Mucosa of gallbladder (tissue), 1 donor: Measurements from ENCODE around the gene WIPI1. TPM values are rescaled to one million over a fixed set of nuclear protein-coding genes. Genes with fewer than 3 reads are reported as not detected.
"Not testable (repeated sequence)": the region's sequence is repeated elsewhere in the genome, so short reads cannot be mapped to it uniquely, and the experiment has no call there.

Experiments
- DNase-seq: peaks from one replicate; pipeline ENCODE4 v3.0.0-alpha.2; 2020; ENCODE audit warnings: low spot score
- total RNA-seq: library from RNA; stranded (reverse); gene quantifications from one replicate; pipeline ENCODE4 v1.2.1, GENCODE V29; 2021
- donor health status: DM: no; HTN: no; CAD: no.

Gene WIPI1
- total RNA-seq, 1 donor from 2014 or later: 61.9 TPM

DNA sequence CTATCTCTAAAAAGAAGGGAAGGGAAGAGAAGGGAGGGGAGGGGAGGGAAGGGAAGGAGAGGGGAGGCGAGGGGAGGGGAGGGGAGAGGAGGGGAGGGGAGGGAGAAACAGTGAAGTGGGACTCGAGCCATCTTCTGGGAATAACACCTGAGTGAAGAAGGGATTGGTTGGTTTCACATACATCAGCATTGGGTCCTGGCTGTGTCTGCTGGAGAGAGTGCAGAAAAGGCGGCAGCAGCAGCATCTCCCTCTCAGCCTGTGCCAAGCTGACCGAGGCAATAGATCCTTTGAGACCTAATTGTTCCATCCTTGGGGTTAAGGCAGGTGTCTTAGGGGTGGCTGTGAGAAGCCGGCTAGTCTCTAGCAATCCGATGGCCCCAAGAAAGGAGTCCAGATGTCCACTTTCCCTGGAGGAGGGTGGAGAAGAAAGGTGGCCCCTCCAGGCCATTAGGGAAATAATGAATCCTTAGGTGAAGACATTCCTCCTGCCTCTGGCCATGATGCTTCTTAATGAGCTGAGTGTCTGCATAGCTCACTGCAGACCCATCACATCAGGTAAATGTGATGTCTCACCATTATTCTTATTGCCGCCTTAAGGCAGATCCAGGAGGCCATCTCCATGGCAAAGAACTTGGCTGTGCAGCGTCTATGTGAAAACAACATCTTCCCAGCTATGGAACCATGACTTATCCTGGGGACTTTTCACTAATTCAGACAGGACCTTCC lies 71.6 kb downstream of the WIPI1 start:
- DNase-seq: no peak

- DNase-seq: no peak
Observed at GRCh38 chr17:68384941-68385340, 72.4 kb downstream of the WIPI1 start.

DNA sequence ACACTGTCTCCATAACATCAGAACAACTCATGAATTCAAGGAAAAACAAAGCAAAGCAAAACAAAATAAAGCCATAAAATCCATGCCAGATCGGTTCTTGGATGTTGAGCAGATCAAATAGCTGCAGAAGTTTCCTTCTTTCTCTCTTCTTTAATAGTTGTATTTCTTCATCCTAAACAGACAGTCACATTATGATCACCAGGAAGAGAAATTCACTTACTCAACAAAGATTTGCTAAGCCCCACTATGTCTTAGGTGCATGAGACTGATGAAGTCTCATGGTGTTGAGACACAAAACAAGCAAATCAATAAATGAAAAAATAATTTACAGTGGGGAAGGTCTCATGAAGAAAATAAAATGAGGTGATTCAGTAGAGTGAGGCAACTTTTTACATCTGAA lies 72.8 kb downstream of the WIPI1 start:
- no peak for DNase-seq

DNA sequence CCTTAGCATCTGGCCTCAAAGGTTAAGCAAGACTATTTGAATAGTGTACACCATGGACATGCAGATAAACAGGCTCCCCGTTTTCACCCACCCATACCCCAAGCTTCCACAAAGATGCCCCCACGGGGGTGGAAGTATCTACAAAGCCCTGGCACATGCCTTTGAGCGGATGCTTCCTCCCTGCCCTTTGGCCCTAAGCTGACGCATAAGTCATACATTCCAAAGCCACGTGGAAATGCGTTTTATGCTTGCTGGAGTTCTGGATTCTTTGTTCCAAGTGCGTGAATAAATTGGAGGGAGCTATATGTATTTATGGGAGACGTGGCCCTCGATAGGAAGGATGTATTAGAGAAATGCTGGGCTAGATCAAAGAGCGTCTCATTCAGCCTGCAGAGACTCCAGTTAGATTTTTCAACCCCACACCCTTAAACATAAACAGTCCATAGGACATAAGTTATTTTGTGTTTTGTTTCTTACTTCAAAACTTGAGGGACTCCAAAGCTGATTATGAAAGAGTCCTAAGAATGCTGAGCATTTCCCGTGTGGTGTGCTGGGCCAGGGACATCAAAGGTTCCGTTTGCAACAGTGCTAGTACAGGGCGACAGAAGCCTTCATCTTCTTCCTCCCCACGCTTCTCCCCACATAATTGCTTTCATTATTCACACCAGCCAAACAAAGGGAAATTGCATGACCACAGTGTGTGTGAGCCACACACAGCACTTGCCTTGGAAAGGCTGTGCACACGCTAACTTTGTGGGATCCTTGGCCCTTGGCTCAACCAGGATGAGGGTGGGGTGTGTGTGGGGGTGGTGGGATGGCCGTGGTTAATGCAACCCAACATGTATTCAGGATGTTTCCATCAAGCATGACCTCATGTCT lies 73.6 kb downstream of the WIPI1 start:
- peak; percentile 25 for DNase-seq

DNA sequence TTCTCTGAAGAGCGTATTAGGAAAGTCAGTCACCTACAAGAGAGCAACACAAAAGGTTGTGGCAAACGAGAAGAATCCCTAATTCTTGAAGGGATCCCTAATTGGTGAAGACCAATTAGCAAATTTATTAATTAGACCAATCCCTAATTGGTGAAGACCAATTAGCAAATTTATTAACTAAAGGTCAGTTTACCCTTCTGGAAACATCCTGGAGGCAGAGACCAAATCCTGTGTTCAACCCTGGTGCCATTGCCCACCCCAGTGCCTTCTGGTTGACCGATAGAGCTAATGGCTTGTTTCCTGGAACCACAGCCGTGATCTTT lies 74.2 kb downstream of the WIPI1 start:
- DNase-seq: no peak

DNA sequence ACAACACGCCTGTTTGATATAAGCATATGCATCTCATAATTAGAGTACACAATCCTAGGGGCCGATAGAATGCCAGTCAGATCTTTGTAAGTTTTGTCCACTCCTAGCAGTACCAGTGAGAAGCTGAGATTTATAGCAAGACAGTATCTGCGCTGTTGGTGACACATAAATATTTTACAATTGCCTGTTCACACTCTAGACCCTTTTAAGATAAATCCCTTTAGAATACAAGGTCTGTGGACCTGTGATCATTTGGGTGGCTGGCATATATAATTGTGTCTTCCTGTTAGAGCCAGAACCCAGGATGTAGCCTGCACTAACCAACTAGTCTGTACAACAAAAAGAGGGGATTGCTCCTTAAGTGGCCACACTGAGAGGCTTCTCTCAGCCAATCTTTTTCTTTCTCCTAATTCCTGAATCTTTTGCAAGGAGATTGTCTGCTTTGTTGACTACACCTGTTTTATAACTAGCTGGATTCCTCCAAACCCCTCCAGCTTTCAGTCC lies 74.7 kb downstream of the WIPI1 start:
- DNase-seq: no peak

- peak; percentile 43 for DNase-seq
Observed at GRCh38 chr17:68381076-68381900, 76.0 kb downstream of the WIPI1 start.

- no peak for DNase-seq
Observed at GRCh38 chr17:68379692-68380677, 77.3 kb downstream of the WIPI1 start.

GRCh38 chr17:68379177-68379510 lies 78.2 kb downstream of the WIPI1 start:
- no peak for DNase-seq

DNA sequence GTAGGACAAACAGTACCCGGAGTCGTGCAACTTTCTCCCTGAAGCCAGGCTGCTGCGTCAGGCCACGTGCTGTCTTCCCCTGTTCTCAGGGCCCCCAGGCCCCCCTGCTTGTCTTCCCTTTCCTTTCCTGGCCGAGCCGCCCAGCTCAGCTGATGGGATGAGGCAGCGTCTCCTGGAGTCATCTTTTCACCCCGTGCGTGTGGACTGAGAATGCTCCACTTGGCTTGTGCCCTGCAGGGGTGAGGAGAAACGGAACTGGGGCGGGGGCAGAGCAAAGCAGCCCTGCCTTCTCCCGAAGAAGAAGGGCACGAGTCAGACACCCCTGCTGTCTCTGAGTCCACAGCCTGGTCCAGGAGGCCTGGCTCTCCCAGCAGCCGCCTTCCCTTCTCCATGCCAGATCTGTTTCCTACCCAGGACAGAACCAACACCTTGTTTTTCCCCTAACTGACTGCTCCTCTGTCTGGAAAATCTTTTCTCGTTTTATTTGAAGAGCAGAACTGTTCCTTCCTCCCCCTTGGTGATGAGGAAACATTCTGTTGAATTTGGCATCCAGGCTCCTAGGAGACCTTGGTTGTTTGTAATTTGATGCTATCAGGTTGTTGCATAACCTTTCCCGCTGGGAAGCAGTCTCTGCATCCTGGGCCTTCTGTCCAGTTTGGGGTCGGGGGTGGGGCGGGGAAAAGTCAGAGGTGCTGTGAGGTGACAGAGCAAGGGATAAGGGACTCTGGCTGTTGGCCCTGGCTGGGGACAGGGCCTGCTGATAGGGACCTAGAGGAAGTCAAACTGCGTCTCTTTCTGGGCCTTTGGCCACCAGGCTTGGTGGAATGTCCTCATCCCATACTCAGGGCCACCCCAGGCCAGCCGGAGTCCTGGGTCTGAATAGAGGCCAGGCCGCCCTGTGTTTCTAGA lies 78.8 kb downstream of the WIPI1 start:
- DNase-seq: peak; percentile 85

DNA sequence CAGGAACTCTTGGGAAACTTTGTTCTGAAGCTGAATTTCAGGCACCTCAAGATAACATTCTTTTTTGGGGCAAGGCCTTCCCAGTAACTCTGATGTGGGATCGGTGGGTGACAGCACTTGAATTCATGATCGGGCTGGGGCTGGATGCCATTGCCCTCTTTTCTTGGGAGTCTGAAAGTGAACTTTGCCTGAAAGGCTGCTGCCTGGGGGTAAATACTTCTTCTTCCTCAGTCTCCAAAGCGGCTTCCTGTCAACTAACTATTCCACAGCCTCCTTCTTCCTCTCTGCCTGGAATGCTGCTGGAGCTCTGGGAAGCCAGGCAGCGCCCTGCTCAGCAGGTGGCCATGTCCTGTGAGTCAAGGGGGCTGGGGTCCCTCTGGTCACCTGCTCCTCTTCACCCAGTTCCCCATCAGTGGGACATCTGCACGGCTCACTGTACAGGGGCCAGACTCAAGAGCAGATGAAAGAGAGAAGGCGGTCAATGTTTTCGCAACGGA lies 79.5 kb downstream of the WIPI1 start:
- no peak for DNase-seq

DNA sequence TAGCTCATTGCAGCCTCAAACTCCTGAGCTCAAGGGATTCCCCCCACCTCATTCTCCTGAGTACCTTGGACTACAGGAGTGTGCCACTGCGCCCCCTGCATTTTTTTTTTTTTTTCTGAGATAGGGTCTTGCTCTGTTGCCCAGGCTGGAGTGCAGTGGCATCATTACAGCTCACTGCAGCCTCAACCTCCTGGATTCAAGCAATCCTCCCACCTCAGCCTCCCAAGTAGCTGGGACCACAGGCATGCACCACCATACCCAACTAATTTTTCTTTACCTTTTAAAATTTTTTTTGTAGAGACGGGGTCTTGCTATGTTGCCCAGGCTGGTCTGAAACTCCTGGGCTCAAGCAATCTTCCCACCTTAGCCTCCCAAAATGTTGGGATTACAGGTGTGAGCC lies 81.1 kb downstream of the WIPI1 start:
- DNase-seq: not testable (repeated sequence)

DNA sequence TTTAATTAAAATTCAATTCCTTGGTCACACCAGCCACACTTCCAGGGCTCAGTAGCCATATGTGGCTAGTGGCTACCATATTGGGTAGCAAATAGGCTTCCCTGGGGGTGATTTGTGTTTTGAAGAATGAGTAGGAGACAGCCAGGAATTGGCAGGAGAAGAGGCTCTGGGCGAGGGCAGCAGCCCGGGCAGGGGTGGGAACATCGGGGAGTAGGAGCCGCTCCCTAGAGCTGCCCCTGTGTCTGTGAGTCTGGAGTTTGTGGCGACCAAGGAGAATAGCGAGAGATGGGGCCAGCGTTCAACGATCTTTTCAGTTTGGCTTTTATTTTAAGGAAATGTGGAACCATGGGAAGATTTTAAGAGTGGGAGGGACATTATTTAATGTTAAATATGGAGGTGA lies 81.7 kb downstream of the WIPI1 start:
- DNase-seq: no peak

Other genes starting within 250 kb of the WIPI1 start
- gene AMZ2, start 209.5 kb downstream of the WIPI1 start, total RNA-seq: 64.7 TPM
- gene SLC16A6, start 166.4 kb downstream of the WIPI1 start, total RNA-seq: 0.49 TPM
- 2.0 TPM for gene ARSG, start 166.0 kb downstream of the WIPI1 start, total RNA-seq
- 258 TPM for gene PRKAR1A, start 54.9 kb upstream of the WIPI1 start, total RNA-seq
- 7.4 TPM for gene FAM20A, start 143.9 kb upstream of the WIPI1 start, total RNA-seq